ENCODE data around the gene BCO1.

DNA sequence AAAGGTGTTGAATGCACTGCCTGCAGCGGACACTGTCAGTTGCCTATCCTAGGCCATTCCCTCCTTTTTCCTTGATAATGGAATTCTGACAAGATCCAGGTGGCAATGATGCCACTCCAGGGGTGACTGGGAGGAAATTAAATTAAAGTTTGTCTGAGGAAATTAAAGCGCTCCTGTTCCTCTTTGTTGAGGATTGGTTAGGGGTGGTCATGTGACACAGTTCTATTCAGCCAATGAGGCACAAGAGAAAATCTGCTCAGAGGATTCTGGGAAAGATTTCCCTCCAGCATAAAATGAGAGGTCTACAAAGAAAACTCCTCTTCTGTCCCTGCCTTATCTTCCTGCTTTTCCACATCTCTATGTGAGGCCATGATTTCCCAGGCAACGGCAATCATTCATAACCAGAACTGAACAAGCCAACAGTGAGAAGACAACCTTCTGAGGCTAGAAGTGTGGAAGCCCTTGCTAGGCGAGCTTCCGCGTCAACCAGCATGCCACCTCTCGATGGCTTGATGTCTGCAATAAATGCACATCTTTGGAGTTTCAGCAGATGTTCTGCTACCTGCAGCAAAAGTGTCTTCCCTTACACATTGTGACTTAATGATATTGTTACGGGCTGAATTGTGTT lies 5.6 kb upstream of the BCO1 start:
- no peak for TF ChIP-seq CTCF (IDR thresholded peaks at IDR 0.05)
- TF ChIP-seq ZFX (IDR thresholded peaks at IDR 0.05; ENCODE audit: borderline replicate concordance): no peak

Measured in 22Rv1 (cell line).